ENCODE results near the gene LIF.
"Not testable (repeated sequence)": the region's sequence is repeated elsewhere in the genome, so short reads cannot be mapped to it uniquely, and the experiment has no call there.

The LIF gene

GRCh38 chr22:30211124-30211820 lies 35.3 kb downstream of the LIF start:
- no peak for DNase-seq (ENCODE audit: extremely low read depth in 1 of 2, low read depth in 1 of 2)

- no peak for DNase-seq (ENCODE audit: extremely low read depth in 1 of 2, low read depth in 1 of 2)
These were observed 36.2 kb downstream of the LIF start for GRCh38 chr22:30210235-30210909.

GRCh38 chr22:30209642-30210041 lies 36.9 kb downstream of the LIF start:
- DNase-seq (ENCODE audit: extremely low read depth in 1 of 2, low read depth in 1 of 2) = no peak

GRCh38 chr22:30208631-30209603 lies 37.6 kb downstream of the LIF start:
- no peak for DNase-seq (ENCODE audit: extremely low read depth in 1 of 2, low read depth in 1 of 2)

GRCh38 chr22:30206944-30207343 lies 39.6 kb downstream of the LIF start:
- DNase-seq (ENCODE audit: extremely low read depth in 1 of 2, low read depth in 1 of 2) = no peak

GRCh38 chr22:30205281-30206115 lies 41.1 kb downstream of the LIF start:
- no peak for DNase-seq (ENCODE audit: extremely low read depth in 1 of 2, low read depth in 1 of 2)

- no peak for DNase-seq (ENCODE audit: extremely low read depth in 1 of 2, low read depth in 1 of 2)
These were observed 41.8 kb downstream of the LIF start for GRCh38 chr22:30204742-30205111.

GRCh38 chr22:30204015-30204741 lies 42.4 kb downstream of the LIF start:
- DNase-seq (ENCODE audit: extremely low read depth in 1 of 2, low read depth in 1 of 2) = no peak

GRCh38 chr22:30202531-30203006 lies 44.0 kb downstream of the LIF start:
- DNase-seq (ENCODE audit: extremely low read depth in 1 of 2, low read depth in 1 of 2) = no peak

- no peak for DNase-seq (ENCODE audit: extremely low read depth in 1 of 2, low read depth in 1 of 2)
These were observed 44.6 kb downstream of the LIF start for GRCh38 chr22:30201945-30202344.

- not testable (repeated sequence) for DNase-seq (ENCODE audit: extremely low read depth in 1 of 2, low read depth in 1 of 2)
These were observed 45.7 kb downstream of the LIF start for GRCh38 chr22:30200905-30201304.

GRCh38 chr22:30198921-30199320 lies 47.6 kb downstream of the LIF start:
- DNase-seq (ENCODE audit: extremely low read depth in 1 of 2, low read depth in 1 of 2) = no peak

GRCh38 chr22:30198152-30198825 lies 48.3 kb downstream of the LIF start:
- DNase-seq (ENCODE audit: extremely low read depth in 1 of 2, low read depth in 1 of 2) = no peak

GRCh38 chr22:30197389-30197788 lies 49.2 kb downstream of the LIF start:
- DNase-seq (ENCODE audit: extremely low read depth in 1 of 2, low read depth in 1 of 2) = no peak

- DNase-seq (ENCODE audit: extremely low read depth in 1 of 2, low read depth in 1 of 2) = no peak
These were observed 49.7 kb downstream of the LIF start for GRCh38 chr22:30196880-30197336.

- DNase-seq (ENCODE audit: extremely low read depth in 1 of 2, low read depth in 1 of 2) = peak; percentile 10 to 18
These were observed 50.2 kb downstream of the LIF start for GRCh38 chr22:30196141-30196879.

GRCh38 chr22:30195245-30196140 lies 51.1 kb downstream of the LIF start:
- no peak for DNase-seq (ENCODE audit: extremely low read depth in 1 of 2, low read depth in 1 of 2)
